ENCODE results near the gene INTS4.
"Not testable (repeated sequence)": the region's sequence is repeated elsewhere in the genome, so short reads cannot be mapped to it uniquely, and the experiment has no call there.

The INTS4 gene

GRCh38 chr11:77913608-77914306 lies 80.7 kb downstream of the INTS4 start:
- H3K27me3 ChIP-seq (ENCODE audit: control insufficient read depth in 5 of 5, insufficient read depth in 4 of 5, low read length in 5 of 5); H3K4me1 ChIP-seq (ENCODE audit: control insufficient read depth in 5 of 5, insufficient read depth in 5 of 5, low read length in 5 of 5); H3K27ac ChIP-seq (ENCODE audit: low read depth, low read length); H3K9ac ChIP-seq (ENCODE audit: low read length in 5 of 5); H3K9me3 ChIP-seq (ENCODE audit: control insufficient read depth in 5 of 5, low read length in 5 of 5); H3K4me3 ChIP-seq (ENCODE audit: low read depth in 1 of 5, low read length in 5 of 5): not testable (repeated sequence)
- H3K36me3 ChIP-seq (ENCODE audit: control insufficient read depth in 5 of 5, insufficient read depth in 5 of 5, low read length in 5 of 5): peaks cover 2 to 16% (median 9%) of the 10 kb centered on the region in 5 donors

- not testable (repeated sequence) for H3K9ac ChIP-seq (ENCODE audit: low read length in 5 of 5); H3K4me3 ChIP-seq (ENCODE audit: low read depth in 1 of 5, low read length in 5 of 5); H3K27ac ChIP-seq (ENCODE audit: low read depth, low read length); H3K4me1 ChIP-seq (ENCODE audit: control insufficient read depth in 5 of 5, insufficient read depth in 5 of 5, low read length in 5 of 5); H3K27me3 ChIP-seq (ENCODE audit: control insufficient read depth in 5 of 5, insufficient read depth in 4 of 5, low read length in 5 of 5); H3K9me3 ChIP-seq (ENCODE audit: control insufficient read depth in 5 of 5, low read length in 5 of 5)
- peaks cover 0 to 23% (median 12%) of the 10 kb centered on the region in 5 donors for H3K36me3 ChIP-seq (ENCODE audit: control insufficient read depth in 5 of 5, insufficient read depth in 5 of 5, low read length in 5 of 5)
These were observed 83.6 kb downstream of the INTS4 start for GRCh38 chr11:77910828-77911227.

GRCh38 chr11:77909277-77909676 lies 85.2 kb downstream of the INTS4 start:
- Histone ChIP-seq H3K27ac (ENCODE audit: low read depth, low read length) (no peak overlapping the region), H3K9me3 (ENCODE audit: control insufficient read depth in 5 of 5, low read length in 5 of 5) (no peaks in the 10 kb centered on the region), H3K9ac (ENCODE audit: low read length in 5 of 5) (no peak overlapping the region), H3K4me1 (ENCODE audit: control insufficient read depth in 5 of 5, insufficient read depth in 5 of 5, low read length in 5 of 5) (peaks cover 0 to under 1% (median 0%) of the 10 kb centered on the region in 5 donors), H3K4me3 (ENCODE audit: low read depth in 1 of 5, low read length in 5 of 5) (no peak overlapping the region), H3K27me3 (ENCODE audit: control insufficient read depth in 5 of 5, insufficient read depth in 4 of 5, low read length in 5 of 5) (no peaks in the 10 kb centered on the region), H3K36me3 (ENCODE audit: control insufficient read depth in 5 of 5, insufficient read depth in 5 of 5, low read length in 5 of 5) (peaks cover 0 to 23% (median 12%) of the 10 kb centered on the region in 5 donors)

- Histone ChIP-seq H3K27me3 (ENCODE audit: control insufficient read depth in 5 of 5, insufficient read depth in 4 of 5, low read length in 5 of 5) (no peaks in the 10 kb centered on the region), H3K4me3 (ENCODE audit: low read depth in 1 of 5, low read length in 5 of 5) (no peak overlapping the region), H3K4me1 (ENCODE audit: control insufficient read depth in 5 of 5, insufficient read depth in 5 of 5, low read length in 5 of 5) (no peaks in the 10 kb centered on the region), H3K9ac (ENCODE audit: low read length in 5 of 5) (no peak overlapping the region), H3K27ac (ENCODE audit: low read depth, low read length) (no peak overlapping the region), H3K36me3 (ENCODE audit: control insufficient read depth in 5 of 5, insufficient read depth in 5 of 5, low read length in 5 of 5) (peaks cover 0 to 24% (median 12%) of the 10 kb centered on the region in 5 donors), H3K9me3 (ENCODE audit: control insufficient read depth in 5 of 5, low read length in 5 of 5) (no peaks in the 10 kb centered on the region)
These were observed 85.6 kb downstream of the INTS4 start for GRCh38 chr11:77908835-77909234.

GRCh38 chr11:77894949-77895348 lies 99.5 kb downstream of the INTS4 start:
- H3K36me3 ChIP-seq (ENCODE audit: control insufficient read depth in 5 of 5, insufficient read depth in 5 of 5, low read length in 5 of 5): peaks cover 2 to 36% (median 12%) of the 10 kb centered on the region in 5 donors
- H3K27me3 ChIP-seq (ENCODE audit: control insufficient read depth in 5 of 5, insufficient read depth in 4 of 5, low read length in 5 of 5); H3K9ac ChIP-seq (ENCODE audit: low read length in 5 of 5); H3K4me1 ChIP-seq (ENCODE audit: control insufficient read depth in 5 of 5, insufficient read depth in 5 of 5, low read length in 5 of 5); H3K27ac ChIP-seq (ENCODE audit: low read depth, low read length); H3K9me3 ChIP-seq (ENCODE audit: control insufficient read depth in 5 of 5, low read length in 5 of 5); H3K4me3 ChIP-seq (ENCODE audit: low read depth in 1 of 5, low read length in 5 of 5): not testable (repeated sequence)

GRCh38 chr11:77891703-77892102 lies 102.8 kb downstream of the INTS4 start:
- not testable (repeated sequence) for H3K4me1 ChIP-seq (ENCODE audit: control insufficient read depth in 5 of 5, insufficient read depth in 5 of 5, low read length in 5 of 5); H3K9ac ChIP-seq (ENCODE audit: low read length in 5 of 5); H3K27ac ChIP-seq (ENCODE audit: low read depth, low read length); H3K9me3 ChIP-seq (ENCODE audit: control insufficient read depth in 5 of 5, low read length in 5 of 5); H3K4me3 ChIP-seq (ENCODE audit: low read depth in 1 of 5, low read length in 5 of 5); H3K27me3 ChIP-seq (ENCODE audit: control insufficient read depth in 5 of 5, insufficient read depth in 4 of 5, low read length in 5 of 5)
- H3K36me3 ChIP-seq (ENCODE audit: control insufficient read depth in 5 of 5, insufficient read depth in 5 of 5, low read length in 5 of 5): peaks cover 5 to 32% (median 17%) of the 10 kb centered on the region in 5 donors

- H3K27ac ChIP-seq (ENCODE audit: low read depth, low read length); H3K4me3 ChIP-seq (ENCODE audit: low read depth in 1 of 5, low read length in 5 of 5); H3K4me1 ChIP-seq (ENCODE audit: control insufficient read depth in 5 of 5, insufficient read depth in 5 of 5, low read length in 5 of 5); H3K9me3 ChIP-seq (ENCODE audit: control insufficient read depth in 5 of 5, low read length in 5 of 5); H3K9ac ChIP-seq (ENCODE audit: low read length in 5 of 5); H3K27me3 ChIP-seq (ENCODE audit: control insufficient read depth in 5 of 5, insufficient read depth in 4 of 5, low read length in 5 of 5): not testable (repeated sequence)
- H3K36me3 ChIP-seq (ENCODE audit: control insufficient read depth in 5 of 5, insufficient read depth in 5 of 5, low read length in 5 of 5): peaks cover 5 to 35% (median 20%) of the 10 kb centered on the region in 5 donors
These were observed 103.2 kb downstream of the INTS4 start for GRCh38 chr11:77891256-77891655.

- H3K36me3 ChIP-seq (ENCODE audit: control insufficient read depth in 5 of 5, insufficient read depth in 5 of 5, low read length in 5 of 5): peaks cover 5 to 41% (median 24%) of the 10 kb centered on the region in 5 donors
These were observed 103.8 kb downstream of the INTS4 start for GRCh38 chr11:77890619-77891056.

GRCh38 chr11:77890100-77890614 lies 104.3 kb downstream of the INTS4 start:
- H3K4me1 ChIP-seq (ENCODE audit: control insufficient read depth in 5 of 5, insufficient read depth in 5 of 5, low read length in 5 of 5); H3K27ac ChIP-seq (ENCODE audit: low read depth, low read length); H3K9ac ChIP-seq (ENCODE audit: low read length in 5 of 5); H3K27me3 ChIP-seq (ENCODE audit: control insufficient read depth in 5 of 5, insufficient read depth in 4 of 5, low read length in 5 of 5); H3K4me3 ChIP-seq (ENCODE audit: low read depth in 1 of 5, low read length in 5 of 5); H3K9me3 ChIP-seq (ENCODE audit: control insufficient read depth in 5 of 5, low read length in 5 of 5): not testable (repeated sequence)
- H3K36me3 ChIP-seq (ENCODE audit: control insufficient read depth in 5 of 5, insufficient read depth in 5 of 5, low read length in 5 of 5): peaks cover 5 to 41% (median 24%) of the 10 kb centered on the region in 5 donors

More at GRCh38 chr11:77890619-77891056, 103.8 kb downstream of the INTS4 start:
- not testable (repeated sequence) for H3K4me3 ChIP-seq (ENCODE audit: low read depth in 1 of 5, low read length in 5 of 5); H3K27ac ChIP-seq (ENCODE audit: low read depth, low read length); H3K27me3 ChIP-seq (ENCODE audit: control insufficient read depth in 5 of 5, insufficient read depth in 4 of 5, low read length in 5 of 5); H3K9me3 ChIP-seq (ENCODE audit: control insufficient read depth in 5 of 5, low read length in 5 of 5); H3K9ac ChIP-seq (ENCODE audit: low read length in 5 of 5); H3K4me1 ChIP-seq (ENCODE audit: control insufficient read depth in 5 of 5, insufficient read depth in 5 of 5, low read length in 5 of 5)

- not testable (repeated sequence) for H3K27me3 ChIP-seq (ENCODE audit: control insufficient read depth in 5 of 5, insufficient read depth in 4 of 5, low read length in 5 of 5); H3K4me3 ChIP-seq (ENCODE audit: low read depth in 1 of 5, low read length in 5 of 5); H3K27ac ChIP-seq (ENCODE audit: low read depth, low read length); H3K9ac ChIP-seq (ENCODE audit: low read length in 5 of 5); H3K9me3 ChIP-seq (ENCODE audit: control insufficient read depth in 5 of 5, low read length in 5 of 5); H3K4me1 ChIP-seq (ENCODE audit: control insufficient read depth in 5 of 5, insufficient read depth in 5 of 5, low read length in 5 of 5)
- H3K36me3 ChIP-seq (ENCODE audit: control insufficient read depth in 5 of 5, insufficient read depth in 5 of 5, low read length in 5 of 5): peaks cover 5 to 45% (median 29%) of the 10 kb centered on the region in 5 donors
These were observed 105.4 kb downstream of the INTS4 start for GRCh38 chr11:77889045-77889444.

Data from subcutaneous abdominal adipose tissue (tissue), 5 donors.